Stimulated activated naive CD4-positive, alpha-beta T cell (primary cell): Measurements from ENCODE around the gene ARHGEF19.
"Not testable (repeated sequence)": the region's sequence is repeated elsewhere in the genome, so short reads cannot be mapped to it uniquely, and the experiment has no call there.

Experiments
- DNase-seq, 6 experiments: peaks; one replicate each; lab custom pipeline; 2025; lab: John Stamatoyannopoulos, UW

The ARHGEF19 gene

GRCh38 chr1:16212251-16212961, at the start of gene ARHGEF19:
Gene ARHGEF19 (minus strand): TSS chr1:16212652. CDS start chr1:16209054, 3,598 bp downstream.
- no peak for DNase-seq

GRCh38 chr1:16262067-16262466, 49.6 kb upstream of the ARHGEF19 start:
- DNase-seq: no peak

- DNase-seq: no peak
These were observed 48.4 kb upstream of the ARHGEF19 start for GRCh38 chr1:16260814-16261213.

- DNase-seq: no peak
These were observed 46.2 kb upstream of the ARHGEF19 start for GRCh38 chr1:16258591-16259135.

- no peak for DNase-seq
These were observed 45.5 kb upstream of the ARHGEF19 start for GRCh38 chr1:16257968-16258367.

- not testable (repeated sequence) for DNase-seq
These were observed 45.1 kb upstream of the ARHGEF19 start for GRCh38 chr1:16257556-16257955.

GRCh38 chr1:16256478-16256877, 44.0 kb upstream of the ARHGEF19 start:
- DNase-seq: no peak

GRCh38 chr1:16254263-16254928, 41.9 kb upstream of the ARHGEF19 start:
- no peak for DNase-seq

GRCh38 chr1:16253332-16253922, 41.0 kb upstream of the ARHGEF19 start:
- DNase-seq: no peak

GRCh38 chr1:16252912-16253311, 40.5 kb upstream of the ARHGEF19 start:
- no peak for DNase-seq

GRCh38 chr1:16251381-16251780, 38.9 kb upstream of the ARHGEF19 start:
- DNase-seq: no peak

GRCh38 chr1:16250524-16251251, 38.2 kb upstream of the ARHGEF19 start:
- no peak for DNase-seq

- DNase-seq: no peak
These were observed 37.3 kb upstream of the ARHGEF19 start for GRCh38 chr1:16249596-16250241.

- no peak for DNase-seq
These were observed 36.4 kb upstream of the ARHGEF19 start for GRCh38 chr1:16248603-16249516.

- no peak for DNase-seq
These were observed 35.6 kb upstream of the ARHGEF19 start for GRCh38 chr1:16248007-16248436.

GRCh38 chr1:16247441-16247840, 35.0 kb upstream of the ARHGEF19 start:
- no peak for DNase-seq

GRCh38 chr1:16246961-16247360, 34.5 kb upstream of the ARHGEF19 start:
- no peak for DNase-seq

GRCh38 chr1:16246239-16246638, 33.8 kb upstream of the ARHGEF19 start:
- not testable (repeated sequence) for DNase-seq

- no peak for DNase-seq
These were observed 33.2 kb upstream of the ARHGEF19 start for GRCh38 chr1:16245476-16246196.
